ENCODE data around the gene ARL6.

Gene ARL6

GRCh38 chr3:97778152-97778551, 13.6 kb downstream of the ARL6 start:
- TF ChIP-seq ZNF221 (tag by site-specific recombination; IDR thresholded peaks at IDR 0.05; ENCODE audit: borderline replicate concordance): no peak
- POLR2A ChIA-PET: no interaction called here
- Histone ChIP-seq H3K4me1 (ENCODE audit: control insufficient read depth, insufficient read depth, low read length) (no peaks in the 10 kb centered on the region), H3K9me3 (ENCODE audit: control insufficient read depth, insufficient read depth, low read depth, low read length) (no peaks in the 10 kb centered on the region), H3K27ac (ENCODE audit: extremely low read depth, low read depth, low read length) (no peak overlapping the region), H3K4me3 (ENCODE audit: low read depth, low read length) (no peak overlapping the region), H3K36me3 (ENCODE audit: control insufficient read depth in 2 of 2, insufficient read depth in 1 of 2, low read length in 2 of 2) (no peaks in the 10 kb centered on the region)
- CTCF ChIA-PET: no interaction called here

GRCh38 chr3:97793420-97794019, 29.0 kb downstream of the ARL6 start:
- CTCF ChIA-PET: interaction anchor here (0.6 to 4.5 kb wide), 7 partner anchors 125 to 960 kb away, joined by 3 to 42 read pairs (median 5); no protein-coding TSS in a partner anchor
- no peak overlapping the region for H3K27ac ChIP-seq (ENCODE audit: extremely low read depth, low read depth, low read length)
- no peaks in the 10 kb centered on the region for H3K4me1 ChIP-seq (ENCODE audit: control insufficient read depth, insufficient read depth, low read length)

GRCh38 chr3:97795951-97796350, 31.4 kb downstream of the ARL6 start:
- TF ChIP-seq ZBTB11 (tag by site-specific recombination; conservative IDR thresholded peaks at IDR 0.05; ENCODE audit: low read depth): no peak
- no peak for TF ChIP-seq ZSCAN16 (tag by site-specific recombination; IDR thresholded peaks at IDR 0.05)
- no peak for TF ChIP-seq HOXD13 (CRISPR knock-in tag; IDR thresholded peaks at IDR 0.05; ENCODE audit: borderline replicate concordance)
- TF ChIP-seq ZSCAN23 (tag by site-specific recombination; IDR thresholded peaks at IDR 0.05): no peak
- H3K9me3 ChIP-seq (ENCODE audit: control insufficient read depth, insufficient read depth, low read depth, low read length): no peaks in the 10 kb centered on the region
- H3K27ac ChIP-seq (ENCODE audit: extremely low read depth, low read depth, low read length): no peak overlapping the region
- H3K4me1 ChIP-seq (ENCODE audit: control insufficient read depth, insufficient read depth, low read length): no peaks in the 10 kb centered on the region
- CTCF ChIA-PET: interaction anchor here (4.5 kb wide), 1 partner anchor 227 kb away, joined by 42 read pairs; no protein-coding TSS in a partner anchor
- H3K4me3 ChIP-seq (ENCODE audit: low read depth, low read length): no peak overlapping the region
- no peaks in the 10 kb centered on the region for H3K36me3 ChIP-seq (ENCODE audit: control insufficient read depth in 2 of 2, insufficient read depth in 1 of 2, low read length in 2 of 2)
- POLR2A ChIA-PET: no interaction called here

More at GRCh38 chr3:97793420-97794019, 29.0 kb downstream of the ARL6 start:
- TF ChIP-seq CTCF (tag by site-specific recombination; IDR thresholded peaks at IDR 0.05) (peak; percentile 49; the same call in 1 of the 2 replicates), ZNF654 (tag by site-specific recombination; IDR thresholded peaks at IDR 0.05; ENCODE audit: low read depth) (peak; percentile 83), ZBTB21 (tag by site-specific recombination; IDR thresholded peaks at IDR 0.05) (no peak)
- H3K36me3 ChIP-seq (ENCODE audit: control insufficient read depth in 2 of 2, insufficient read depth in 1 of 2, low read length in 2 of 2): no peaks in the 10 kb centered on the region
- no peaks in the 10 kb centered on the region for H3K9me3 ChIP-seq (ENCODE audit: control insufficient read depth, insufficient read depth, low read depth, low read length)
- POLR2A ChIA-PET: no interaction called here
- no peak overlapping the region for H3K4me3 ChIP-seq (ENCODE audit: low read depth, low read length)

GRCh38 chr3:97804471-97804870, 39.9 kb downstream of the ARL6 start:
- Histone ChIP-seq H3K4me1 (ENCODE audit: control insufficient read depth, insufficient read depth, low read length) (no peaks in the 10 kb centered on the region), H3K27ac (ENCODE audit: extremely low read depth, low read depth, low read length) (no peak overlapping the region), H3K4me3 (ENCODE audit: low read depth, low read length) (no peak overlapping the region), H3K36me3 (ENCODE audit: control insufficient read depth in 2 of 2, insufficient read depth in 1 of 2, low read length in 2 of 2) (no peaks in the 10 kb centered on the region), H3K9me3 (ENCODE audit: control insufficient read depth, insufficient read depth, low read depth, low read length) (no peaks in the 10 kb centered on the region)
- ChIA-PET POLR2A (no interaction called here), CTCF (interaction anchor here (1.0 kb wide), 1 partner anchor 212 kb away, joined by 3 read pairs; no protein-coding TSS in a partner anchor)
- TF ChIP-seq ZNF600 (tag by site-specific recombination; IDR thresholded peaks at IDR 0.05) (no peak), ZBTB26 (tag by site-specific recombination; optimal IDR thresholded peaks at IDR 0.05) (no peak), ZNF146 (tag by site-specific recombination; IDR thresholded peaks at IDR 0.05) (no peak), ZEB2 (tag by site-specific recombination; IDR thresholded peaks at IDR 0.05) (no peak), ZNF366 (tag by site-specific recombination; conservative IDR thresholded peaks at IDR 0.05) (no peak), ZNF169 (tag by site-specific recombination; IDR thresholded peaks at IDR 0.05) (no peak), ZNF292 (tag by site-specific recombination; IDR thresholded peaks at IDR 0.05; ENCODE audit: borderline replicate concordance, low read depth) (no peak), ZBTB6 (tag by site-specific recombination; IDR thresholded peaks at IDR 0.05) (no peak), YY1 (tag by site-specific recombination; IDR thresholded peaks at IDR 0.05) (no peak), KLF10 (tag by site-specific recombination; IDR thresholded peaks at IDR 0.05) (no peak), ELK4 (IDR thresholded peaks at IDR 0.05; ENCODE audit: borderline replicate concordance, low read depth, low read length) (no peak)

Data from HEK293 (cell line).